HG03280 (cell line): ENCODE measurements around the gene COBLL1.

ENCODE experiments used
- ATAC-seq: cut with Tn5 transposase; IDR thresholded peaks from one replicate; pipeline ENCODE4 v1.9.1; 2021; ENCODE audit warnings: mild to moderate bottlenecking, moderate library complexity; ENCODE audit not compliant: unreplicated experiment

The COBLL1 gene

GRCh38 chr2:164859251-164859818, 17.7 kb upstream of the COBLL1 start:
- ATAC-seq = no peak

DNA sequence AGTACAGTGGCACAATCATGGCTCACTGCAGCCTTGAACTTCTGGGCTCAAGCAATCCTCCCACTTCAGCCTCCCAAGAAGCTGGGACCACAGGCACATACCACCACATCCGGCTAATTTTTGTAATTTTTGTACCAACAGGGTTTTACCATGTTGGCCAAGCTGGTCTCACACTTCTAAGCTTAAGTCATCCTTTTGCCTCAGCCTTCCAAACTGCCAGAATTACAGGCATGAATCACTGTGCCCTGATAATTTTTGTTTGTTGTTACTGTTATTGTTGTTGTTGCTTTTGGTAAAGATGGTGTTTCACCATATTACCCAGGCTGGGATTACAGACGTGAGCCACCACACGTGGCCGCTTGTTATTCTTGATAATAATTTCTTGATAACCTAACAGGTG, 10.5 kb upstream of the COBLL1 start:
- ATAC-seq = no peak

DNA sequence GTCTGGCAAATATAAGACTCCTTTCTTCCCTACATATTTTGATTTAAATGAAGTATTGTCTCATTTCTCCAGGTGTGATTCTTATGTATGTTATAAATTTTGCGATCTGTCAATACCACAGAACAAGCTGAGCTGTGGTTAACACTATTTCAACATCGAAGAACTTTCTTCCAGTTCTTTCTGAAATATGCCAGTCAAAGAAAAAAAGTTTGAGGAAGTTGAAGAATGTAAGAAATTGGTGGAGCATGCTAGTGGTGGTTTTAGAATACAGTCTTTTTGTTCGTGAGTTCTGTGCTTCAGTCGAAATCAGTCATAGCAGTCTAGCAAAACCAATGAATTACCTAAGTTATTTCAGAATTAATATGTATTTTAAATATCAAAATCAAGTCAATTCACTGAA, 8.6 kb upstream of the COBLL1 start:
- ATAC-seq = no peak

- no peak for ATAC-seq
Measured at GRCh38 chr2:164849506-164849905, 7.9 kb upstream of the COBLL1 start.

GRCh38 chr2:164847981-164848741, 6.5 kb upstream of the COBLL1 start:
- ATAC-seq = no peak

- no peak for ATAC-seq
Measured at GRCh38 chr2:164847291-164847690, 5.7 kb upstream of the COBLL1 start.

DNA sequence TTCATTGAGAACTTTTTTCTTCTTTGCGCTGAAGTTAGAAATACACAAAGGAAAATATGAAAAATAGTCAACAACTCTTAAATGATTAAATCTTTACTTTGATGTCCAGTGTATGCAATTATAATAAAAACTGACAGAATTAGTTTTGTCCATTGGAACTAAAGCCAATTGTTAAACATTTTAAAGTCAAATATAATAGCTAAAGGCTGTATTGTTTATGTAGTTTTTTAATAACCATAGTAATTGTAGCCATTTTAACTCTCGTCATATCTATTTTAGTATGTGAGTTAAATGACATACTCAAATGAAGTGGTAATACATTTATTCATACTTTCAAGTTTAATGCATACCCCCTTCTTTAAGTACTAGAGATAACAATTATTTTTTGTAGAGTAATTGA, 4.7 kb upstream of the COBLL1 start:
- ATAC-seq = no peak

DNA sequence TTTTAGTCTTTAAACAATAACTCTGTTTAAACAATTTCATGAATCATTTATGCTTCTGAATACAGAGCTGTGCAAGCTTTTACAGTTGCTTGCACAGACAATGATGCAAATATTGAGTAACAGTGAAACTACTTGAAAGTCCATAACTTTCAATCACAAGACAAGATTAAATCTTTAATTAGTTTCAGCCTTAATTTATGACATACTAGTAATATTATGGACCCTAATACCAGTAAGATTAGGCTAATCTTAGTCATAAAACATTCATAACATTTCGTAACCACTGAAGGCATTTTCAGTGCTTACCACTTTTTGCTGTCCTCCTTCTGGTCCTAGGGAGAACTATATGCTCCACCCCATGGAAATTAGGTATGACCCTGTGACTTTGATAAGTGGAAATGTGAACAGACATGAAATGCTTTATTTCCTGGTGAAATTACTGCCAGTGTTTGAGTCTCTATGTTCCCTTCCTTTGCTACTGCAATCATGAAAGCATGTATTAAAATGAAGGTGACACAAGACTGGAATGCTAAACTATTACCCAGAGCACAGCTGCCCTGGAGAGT, 1.8 kb upstream of the COBLL1 start:
- no peak for ATAC-seq

- no peak for ATAC-seq
Measured at GRCh38 chr2:164842624-164842966, 972 bp upstream of the COBLL1 start.

DNA sequence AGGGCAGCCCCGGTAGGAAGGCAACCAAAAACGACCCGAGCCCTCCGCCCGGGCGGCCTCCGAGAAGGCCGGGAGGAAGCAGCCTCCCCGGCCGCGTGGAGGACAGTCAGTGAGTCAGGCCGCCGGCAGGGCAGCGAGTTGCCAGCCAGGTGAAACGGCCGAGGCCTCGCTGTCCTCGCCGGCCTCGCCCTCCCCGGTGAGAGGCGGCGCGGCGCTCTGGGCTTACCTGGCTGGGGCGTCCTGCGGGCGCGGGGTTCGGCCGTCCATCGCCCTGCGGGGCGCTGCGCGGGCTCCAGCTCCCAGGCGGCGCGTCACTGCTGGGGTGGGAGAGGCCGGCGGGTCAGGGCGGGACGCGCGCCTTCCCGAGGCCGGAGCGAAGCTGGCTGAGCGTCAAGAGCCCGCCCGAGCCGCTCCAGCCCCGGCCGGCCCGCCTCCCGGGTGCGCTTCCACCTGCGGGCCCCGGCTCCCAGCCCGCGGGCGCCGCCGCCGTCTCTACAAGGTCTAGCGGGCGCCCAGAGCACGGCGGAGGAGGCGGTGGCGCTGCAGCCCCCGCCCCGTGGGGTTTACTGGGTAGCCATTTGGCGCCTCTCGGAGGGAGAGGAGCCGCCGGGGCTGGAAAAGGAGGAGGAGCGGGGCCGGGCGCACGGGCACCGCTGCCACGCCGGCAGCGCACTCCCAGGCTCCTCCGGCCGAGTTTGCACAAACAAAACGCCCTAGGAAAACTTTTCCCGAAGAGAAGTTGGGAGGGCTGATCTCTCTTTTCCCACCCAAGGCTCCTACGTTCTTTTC, 499 bp downstream of the COBLL1 start:
- peak; percentile 54 for ATAC-seq

- no peak for ATAC-seq
Measured at GRCh38 chr2:164840458-164840929, 1.1 kb downstream of the COBLL1 start.

DNA sequence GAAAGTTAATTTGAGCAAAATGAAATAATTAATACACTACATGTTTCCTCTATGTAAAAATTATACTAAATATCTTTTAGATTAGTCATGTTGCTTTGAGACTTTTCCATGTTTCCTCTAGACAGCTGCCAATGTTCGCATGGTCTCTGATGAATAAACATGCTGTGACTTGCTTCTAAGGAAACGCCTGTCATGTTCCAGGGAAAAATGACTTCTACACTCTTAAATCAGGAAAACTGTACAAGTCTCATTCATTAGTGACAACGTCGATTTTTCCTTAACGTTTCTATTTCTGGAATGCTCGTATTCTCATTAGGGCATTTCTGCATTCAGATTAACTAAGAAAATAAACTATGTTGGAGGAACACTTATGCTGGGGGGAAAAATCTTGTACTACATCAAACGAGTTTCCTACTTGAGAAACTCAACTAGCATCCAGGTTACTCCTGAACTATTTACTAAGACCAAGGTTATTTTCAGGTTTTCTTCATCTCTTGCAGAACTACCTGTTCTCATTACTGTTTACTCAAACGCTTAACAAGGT, 1.6 kb downstream of the COBLL1 start:
- no peak for ATAC-seq

DNA sequence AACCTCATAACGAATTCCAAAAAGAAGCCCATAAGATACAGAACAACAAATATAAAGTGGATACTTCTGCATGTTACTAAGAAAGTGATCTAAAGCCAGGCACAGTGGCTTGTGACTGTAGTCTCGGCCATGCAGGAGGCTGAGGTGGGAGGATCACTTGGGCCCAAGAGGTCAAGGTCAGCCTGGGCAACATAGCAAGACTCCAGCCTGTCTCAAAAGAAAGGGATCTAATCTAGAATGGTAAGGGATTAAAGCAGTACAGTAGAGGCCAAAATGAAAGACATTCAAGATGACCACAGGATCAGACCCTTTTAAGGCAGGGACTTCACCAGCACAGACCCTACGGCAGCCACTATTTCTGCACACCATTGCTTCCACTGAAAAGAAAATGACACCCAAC, 3.8 kb downstream of the COBLL1 start:
- ATAC-seq = no peak

- ATAC-seq = no peak
Measured at GRCh38 chr2:164836907-164837306, 4.7 kb downstream of the COBLL1 start.

- no peak for ATAC-seq
Measured at GRCh38 chr2:164835302-164835701, 6.3 kb downstream of the COBLL1 start.

GRCh38 chr2:164831887-164832286, 9.7 kb downstream of the COBLL1 start:
- no peak for ATAC-seq

- ATAC-seq = no peak
Measured at GRCh38 chr2:164831180-164831579, 10.4 kb downstream of the COBLL1 start.

GRCh38 chr2:164826293-164827243, 15.1 kb downstream of the COBLL1 start:
- ATAC-seq = no peak

DNA sequence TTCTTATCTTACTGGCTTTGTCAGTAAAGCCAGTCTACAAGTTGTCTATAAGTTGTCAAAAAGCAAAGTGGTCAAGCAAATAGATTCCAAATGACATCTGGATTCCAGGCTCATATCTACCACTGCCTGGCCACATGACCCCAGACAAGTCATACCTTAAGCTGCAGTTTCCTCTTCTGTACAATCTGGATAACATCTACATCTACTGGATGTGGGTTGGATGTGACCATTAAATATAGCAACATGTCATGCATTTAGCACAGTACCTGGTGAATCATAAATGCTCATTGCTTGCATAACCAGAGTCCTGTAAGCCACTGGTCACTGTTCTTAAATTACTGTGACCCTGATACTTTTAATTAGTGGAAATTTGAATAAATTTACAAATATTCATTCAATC, 16.8 kb downstream of the COBLL1 start:
- no peak for ATAC-seq

- ATAC-seq = no peak
Measured at GRCh38 chr2:164823126-164823525, 18.5 kb downstream of the COBLL1 start.
